ENCODE measurements around the gene CSNK1A1.
"Not testable (repeated sequence)": the region's sequence is repeated elsewhere in the genome, so short reads cannot be mapped to it uniquely, and the experiment has no call there.

CSNK1A1 gene

DNA sequence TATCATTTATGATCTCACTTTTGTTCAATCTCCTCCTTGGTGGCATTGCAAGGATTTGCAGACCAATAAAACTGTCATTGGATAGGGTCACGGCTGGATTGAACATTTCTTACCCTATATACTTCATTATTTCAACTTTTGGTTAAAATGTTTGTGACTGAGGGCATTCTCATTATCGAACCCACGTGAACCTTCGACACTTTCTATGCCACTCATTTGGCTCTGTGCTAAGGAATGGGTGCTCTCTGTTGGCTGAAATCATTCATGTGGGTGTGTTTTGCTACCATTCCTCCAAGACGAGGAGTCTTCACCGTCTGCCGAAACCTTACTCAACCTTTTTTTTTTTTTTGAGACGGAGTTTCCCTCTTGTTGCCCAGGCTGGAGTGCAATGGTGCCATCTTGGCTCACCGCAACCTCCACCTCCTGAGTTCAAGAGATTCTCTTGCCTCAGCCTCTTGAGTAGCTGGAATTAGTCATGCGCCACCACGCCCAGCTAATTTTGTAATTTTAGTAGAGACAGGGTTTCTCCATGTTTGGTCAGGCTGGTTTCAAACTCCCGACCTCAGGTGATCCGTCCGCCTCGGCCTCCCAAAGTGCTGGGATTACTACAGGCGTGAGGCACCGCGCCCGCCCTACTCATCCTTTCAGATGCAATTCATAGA lies 62.5 kb downstream of the CSNK1A1 start:
- DNase-seq = no peak

- DNase-seq = no peak
Measured at GRCh38 chr5:149487672-149488071, 63.6 kb downstream of the CSNK1A1 start.

DNA sequence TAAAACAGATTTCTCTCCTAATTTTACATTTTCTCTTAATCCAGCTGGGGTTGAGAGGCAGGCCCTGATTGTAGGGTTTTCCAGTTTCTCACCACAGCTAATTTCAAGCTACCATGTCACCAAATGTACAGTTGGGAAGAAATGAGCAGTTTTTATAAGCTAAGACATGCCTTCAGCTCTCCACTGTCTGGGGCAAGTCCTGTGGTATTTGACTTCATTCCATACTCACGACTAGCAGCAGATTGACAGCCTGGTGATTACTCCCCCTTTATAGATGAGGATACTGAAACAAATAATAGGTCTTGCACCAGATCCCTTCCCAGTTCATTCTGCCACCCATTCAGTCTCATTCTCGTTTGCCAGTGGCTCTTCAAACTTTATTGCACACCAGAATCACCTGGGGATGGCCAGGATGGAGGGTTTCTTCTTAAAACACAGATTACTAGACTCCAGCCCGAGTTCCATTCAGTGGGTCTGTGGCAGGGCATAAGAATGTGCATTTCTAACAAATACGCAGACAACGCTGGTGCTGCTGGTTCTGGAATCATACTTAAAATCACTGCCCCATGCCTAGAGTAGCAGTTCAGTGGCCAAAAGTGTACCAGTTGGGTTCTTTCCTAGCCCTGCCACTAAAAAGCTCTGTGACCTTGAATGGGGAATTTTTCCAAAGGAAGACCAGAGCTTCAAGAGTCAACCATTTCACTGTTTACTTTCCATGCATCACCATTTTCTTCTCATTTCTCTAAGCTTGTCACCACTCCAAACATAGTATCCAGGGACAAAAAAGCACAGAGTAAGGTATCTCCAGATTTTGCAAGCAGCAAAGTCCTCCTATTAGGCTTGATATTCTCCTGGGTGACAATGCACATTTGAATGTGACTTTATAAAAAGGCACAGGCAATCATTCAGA lies 64.3 kb downstream of the CSNK1A1 start:
- no peak for DNase-seq

DNA sequence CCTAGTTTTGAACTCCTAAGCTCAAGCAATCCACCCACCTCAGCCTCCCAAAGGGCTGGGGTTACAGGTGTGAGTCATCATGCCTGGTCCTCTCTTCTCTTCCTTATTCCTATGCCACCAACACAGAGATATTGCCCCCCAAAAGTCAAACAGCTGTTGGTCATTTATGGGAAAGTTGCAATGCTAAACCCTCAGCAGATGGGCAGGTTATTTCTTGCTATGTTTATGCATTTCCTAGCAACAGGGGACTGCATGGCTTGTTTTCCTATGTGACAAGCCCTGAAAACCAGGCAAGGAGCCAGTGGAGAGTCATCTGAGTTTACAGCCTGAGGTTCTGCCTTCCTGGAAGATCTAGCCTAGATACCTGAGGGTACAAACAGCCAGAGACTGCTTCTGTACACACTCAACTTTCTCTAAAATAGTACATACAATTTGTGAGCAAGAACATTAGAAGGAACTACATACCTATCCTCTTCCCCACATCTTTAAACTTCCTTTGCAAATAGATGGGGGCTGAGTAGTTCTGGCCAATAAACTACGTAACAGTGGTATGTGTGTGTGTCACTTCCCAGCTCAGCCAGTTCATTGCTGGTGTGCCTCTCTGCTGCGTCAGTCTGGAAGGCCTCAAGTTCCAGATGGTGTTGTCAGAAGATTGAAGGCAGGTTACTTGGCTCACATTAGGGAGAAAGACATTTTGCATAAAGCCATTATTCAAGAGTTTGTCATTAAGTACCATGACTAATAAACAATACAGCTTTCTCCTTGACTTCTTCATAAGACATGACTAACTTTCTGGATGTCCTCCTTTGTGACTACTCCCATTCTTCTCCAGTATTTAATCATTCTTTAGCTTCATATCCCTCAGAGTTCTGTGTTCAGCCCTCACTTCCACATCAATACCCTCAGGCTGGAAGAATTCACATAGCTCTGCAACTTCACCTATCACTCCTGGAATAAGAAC lies 65.3 kb downstream of the CSNK1A1 start:
- DNase-seq = no peak

- no peak for DNase-seq
Measured at GRCh38 chr5:149481485-149481884, 69.8 kb downstream of the CSNK1A1 start.

DNA sequence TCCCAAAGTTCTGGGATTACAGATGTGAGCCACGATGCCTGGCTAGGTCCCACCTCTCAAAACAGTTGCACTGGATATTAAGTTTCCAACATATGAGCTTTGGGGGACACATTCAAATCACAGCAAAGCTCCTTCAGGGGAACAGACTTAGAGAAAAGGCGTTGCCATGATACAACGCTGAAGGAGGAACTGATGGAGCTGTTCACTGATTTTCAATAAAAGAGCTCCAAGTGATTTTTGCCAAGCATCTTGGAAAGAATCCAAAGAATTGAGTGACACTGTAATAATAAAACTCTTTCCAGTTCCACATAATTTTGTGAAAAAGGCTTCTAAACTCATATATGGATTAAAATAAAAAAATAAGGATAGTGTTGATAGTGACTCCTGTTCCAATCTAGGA lies 72.5 kb downstream of the CSNK1A1 start:
- DNase-seq = no peak

- DNase-seq = no peak
Measured at GRCh38 chr5:149475777-149476176, 75.5 kb downstream of the CSNK1A1 start.

- no peak for DNase-seq
Measured at GRCh38 chr5:149474198-149474597, 77.0 kb downstream of the CSNK1A1 start.

GRCh38 chr5:149473441-149473840 lies 77.8 kb downstream of the CSNK1A1 start:
- DNase-seq = no peak

GRCh38 chr5:149472399-149472798 lies 78.8 kb downstream of the CSNK1A1 start:
- DNase-seq = no peak

GRCh38 chr5:149471406-149472183 lies 79.6 kb downstream of the CSNK1A1 start:
- DNase-seq = no peak

DNA sequence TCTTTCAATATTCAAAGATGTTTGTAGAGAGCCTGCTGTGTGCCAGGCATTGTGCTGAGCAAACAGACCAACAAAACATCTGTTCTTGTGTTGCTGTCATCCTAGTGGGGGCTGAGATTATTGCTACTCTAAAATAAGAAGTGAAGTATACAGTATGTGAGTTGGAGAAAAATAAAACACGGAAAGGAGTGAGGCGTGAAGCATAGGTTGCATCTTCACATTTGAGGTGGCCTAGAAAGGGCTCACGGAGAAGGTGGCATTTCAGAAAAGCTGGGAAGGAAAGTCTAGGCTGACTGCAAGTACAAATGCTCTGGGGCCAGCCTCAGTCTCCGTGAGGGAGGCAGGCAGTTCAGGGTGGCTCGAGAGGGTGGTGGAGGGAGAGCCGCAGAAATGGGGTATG lies 80.3 kb downstream of the CSNK1A1 start:
- DNase-seq = no peak

- DNase-seq = no peak
Measured at GRCh38 chr5:149466457-149466972, 84.7 kb downstream of the CSNK1A1 start.

GRCh38 chr5:149464796-149465489 lies 86.3 kb downstream of the CSNK1A1 start:
- DNase-seq = no peak

- DNase-seq = not testable (repeated sequence)
Measured at GRCh38 chr5:149461907-149462306, 89.3 kb downstream of the CSNK1A1 start.

DNA sequence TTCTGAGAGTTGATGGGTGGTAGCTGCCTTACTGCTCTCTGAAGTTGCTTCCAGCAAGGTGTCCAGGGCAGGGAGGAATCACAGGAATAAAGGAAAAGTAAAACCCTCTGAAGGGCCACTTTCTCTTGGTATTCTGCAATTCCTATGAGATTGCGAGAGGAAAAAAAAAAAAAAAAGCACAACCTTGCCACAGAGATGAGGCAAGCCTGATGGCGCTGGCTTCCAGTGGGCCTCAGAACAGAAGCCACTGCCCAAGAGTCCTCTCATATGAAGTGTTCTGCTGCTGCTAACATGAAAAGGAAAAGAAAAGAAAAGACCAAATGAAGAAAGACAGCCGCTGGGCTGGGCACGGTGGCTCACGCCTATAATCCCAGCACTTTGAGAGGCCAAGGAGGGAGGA lies 91.3 kb downstream of the CSNK1A1 start:
- DNase-seq = no peak

DNA sequence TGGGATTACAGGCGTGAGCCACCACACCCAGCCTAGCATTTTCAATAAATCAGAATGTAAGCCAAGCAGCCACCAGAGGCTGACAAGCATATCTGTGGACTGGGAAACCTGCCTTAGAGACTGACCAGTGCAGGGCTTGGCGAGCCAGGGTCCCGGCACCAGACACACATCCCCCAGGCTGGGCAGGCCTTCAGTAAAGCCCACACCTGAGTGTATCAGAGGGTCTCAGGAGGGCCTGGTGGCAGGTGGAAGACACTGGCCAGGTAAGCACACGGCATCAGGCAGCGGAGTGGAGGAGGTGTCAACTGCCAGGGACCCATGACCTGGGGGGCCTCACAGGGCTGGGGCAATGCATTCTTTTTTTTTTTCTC lies 93.9 kb downstream of the CSNK1A1 start:
- no peak for DNase-seq

- DNase-seq = no peak
Measured at GRCh38 chr5:149456597-149457392, 94.4 kb downstream of the CSNK1A1 start.

DNA sequence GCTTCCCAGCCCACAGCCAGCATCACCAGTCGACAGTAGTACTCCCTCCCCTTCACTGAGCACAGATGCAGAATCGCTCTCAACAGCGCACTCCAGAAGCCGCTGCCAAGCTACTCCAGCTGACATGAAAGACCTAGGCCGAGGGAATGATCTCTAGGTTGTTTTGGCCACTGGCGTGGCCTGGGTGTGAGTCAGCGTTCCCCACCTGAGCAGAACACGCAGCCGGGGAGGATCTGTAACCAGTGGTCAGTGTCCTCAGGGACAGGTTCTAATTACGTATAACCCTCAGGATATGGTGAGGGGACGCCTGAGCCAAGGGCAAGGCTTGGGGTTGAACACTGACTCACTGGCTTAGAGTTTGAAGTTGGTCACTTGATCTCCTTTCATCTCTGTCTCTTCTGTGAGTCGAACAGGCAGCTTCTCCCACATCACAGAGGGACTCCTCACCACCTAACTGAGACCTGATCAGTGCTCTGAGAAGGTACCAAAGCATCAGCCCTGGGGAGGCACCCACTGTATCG lies 95.3 kb downstream of the CSNK1A1 start:
- no peak for DNase-seq
